Activated CD4-positive, alpha-beta memory T cell treated with anti-CD3 and anti-CD28 coated beads, Interleukin-2, amount 10 ng/mL, durations not matched to agents 7 days and 5 days (primary cell): ENCODE data around the gene TSPYL6. TPM values are rescaled to one million over a fixed set of nuclear protein-coding genes. Genes with fewer than 3 reads are reported as not detected.

Source experiments
- CTCF ChIA-PET: fragments of 350-600 bp; sonication (Branson Sonifier 250); formaldehyde crosslinking; loops from one replicate; lab custom pipeline; 2021; ENCODE audit warnings: antibody characterized with exemption, inconsistent platforms; lab: Charles Lee
- POLR2A ChIA-PET: fragments of 350-600 bp; sonication (Branson Sonifier 250); formaldehyde crosslinking; loops from one replicate; lab custom pipeline; 2021; ENCODE audit warnings: antibody characterized with exemption; lab: Charles Lee
- DNase-seq: peaks from one replicate; pipeline ENCODE4 v3.0.0-alpha.2; 2020
- H3K27ac Mint-ChIP-seq: one replicate; pipeline ENCODE4 v1.8.0; 2021; ENCODE audit warnings: mild to moderate bottlenecking, mixed read lengths
- H3K27me3 Mint-ChIP-seq: one replicate; pipeline ENCODE4 v1.8.0; 2021; ENCODE audit warnings: mixed read lengths
- H3K36me3 Mint-ChIP-seq: one replicate; pipeline ENCODE4 v1.8.0; 2021; ENCODE audit warnings: low read depth, mixed read lengths
- H3K4me1 Mint-ChIP-seq: one replicate; pipeline ENCODE4 v1.8.0; 2021; ENCODE audit warnings: mixed read lengths
- H3K4me3 Mint-ChIP-seq: one replicate; pipeline ENCODE4 v1.8.0; 2021; ENCODE audit warnings: mild to moderate bottlenecking, mixed read lengths
- H3K9me3 Mint-ChIP-seq: one replicate; pipeline ENCODE4 v1.8.0; 2021; ENCODE audit warnings: mixed read lengths
- total RNA-seq, 2 experiments: library from RNA; stranded (reverse); gene quantifications; one replicate each; pipeline ENCODE4 v1.2.3, GENCODE V29; 2021

TSPYL6 gene
- total RNA-seq, 2 experiments from 2014 or later, result not detected

DNA sequence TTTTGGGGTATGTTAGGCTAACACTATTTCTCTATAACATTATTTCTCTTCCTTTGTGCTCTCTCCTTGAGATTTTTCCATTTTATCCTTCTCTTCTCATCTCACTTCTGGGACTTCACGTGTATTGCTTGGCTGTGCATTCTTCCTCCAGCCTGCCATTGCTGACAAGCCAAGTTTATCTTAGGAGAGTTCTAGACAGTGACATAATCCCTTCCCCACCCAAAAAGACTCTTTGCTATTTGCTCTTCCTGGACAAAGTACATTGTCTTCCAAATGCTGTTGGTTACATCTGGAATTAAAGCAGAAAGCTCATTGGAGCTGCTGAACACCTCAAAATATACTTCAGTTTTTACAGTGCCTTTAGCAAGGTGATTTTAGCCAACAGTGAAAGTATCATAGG, 8.9 kb downstream of the TSPYL6 start:
- no peak overlapping the region for H3K4me3 Mint-ChIP-seq
- DNase-seq, result no peak
- no peaks in the 10 kb centered on the region for H3K9me3 Mint-ChIP-seq
- no peak overlapping the region for H3K27ac Mint-ChIP-seq
- ChIA-PET POLR2A (no interaction called here), CTCF (no interaction called here)
- H3K36me3 Mint-ChIP-seq, result no peaks in the 10 kb centered on the region
- H3K27me3 Mint-ChIP-seq, result no peaks in the 10 kb centered on the region
- H3K4me1 Mint-ChIP-seq, result no peaks in the 10 kb centered on the region

DNA sequence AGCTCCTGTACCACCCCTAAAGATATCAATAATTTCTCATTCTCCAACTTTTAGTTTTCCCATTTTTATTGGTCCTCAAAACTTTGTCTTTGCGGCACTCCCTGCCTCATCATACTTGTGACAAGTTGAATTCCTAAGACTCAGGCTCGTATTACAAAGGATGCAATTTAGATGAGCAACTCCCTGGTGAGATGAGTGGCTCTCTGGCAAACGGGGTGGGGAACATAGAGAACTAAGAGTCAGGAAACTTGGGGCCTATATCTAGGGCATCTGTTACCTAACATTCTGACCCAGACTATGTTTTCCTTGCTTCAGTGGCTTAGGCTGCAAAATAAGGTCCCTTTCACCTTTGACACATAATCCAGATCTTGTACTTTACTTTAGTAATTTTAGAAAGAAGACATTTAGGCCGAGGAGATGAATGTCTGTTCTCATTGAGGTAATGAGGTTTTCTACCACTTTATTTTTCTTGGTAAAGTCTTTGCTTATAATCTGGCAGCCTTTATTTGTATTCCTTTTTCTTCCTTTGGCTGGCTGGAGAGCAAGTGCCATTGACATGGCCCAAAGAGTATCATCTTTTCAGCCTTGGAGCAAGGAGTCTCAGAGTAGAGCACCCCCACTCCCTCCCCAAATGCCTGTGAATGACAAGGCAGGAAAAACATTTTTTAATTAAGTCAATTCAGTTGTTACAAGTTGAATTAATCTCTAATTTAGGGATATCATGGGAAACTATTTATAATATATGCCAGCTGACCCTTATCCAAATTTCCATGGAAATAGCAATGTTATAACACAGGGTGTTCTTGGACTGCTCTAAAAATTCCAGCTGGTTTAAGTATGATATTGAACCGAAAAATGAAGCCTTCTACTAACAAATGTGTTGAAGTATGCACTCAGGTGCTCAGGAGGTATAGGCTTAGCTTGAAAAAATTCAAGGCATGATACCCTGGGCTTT, 15.2 kb downstream of the TSPYL6 start:
- ChIA-PET CTCF (no interaction called here), POLR2A (no interaction called here)
- H3K9me3 Mint-ChIP-seq, result no peaks in the 10 kb centered on the region
- no peak for DNase-seq
- no peaks in the 10 kb centered on the region for H3K27me3 Mint-ChIP-seq
- H3K27ac Mint-ChIP-seq, result no peak overlapping the region
- no peak overlapping the region for H3K4me3 Mint-ChIP-seq
- H3K4me1 Mint-ChIP-seq, result no peaks in the 10 kb centered on the region
- no peaks in the 10 kb centered on the region for H3K36me3 Mint-ChIP-seq

DNA sequence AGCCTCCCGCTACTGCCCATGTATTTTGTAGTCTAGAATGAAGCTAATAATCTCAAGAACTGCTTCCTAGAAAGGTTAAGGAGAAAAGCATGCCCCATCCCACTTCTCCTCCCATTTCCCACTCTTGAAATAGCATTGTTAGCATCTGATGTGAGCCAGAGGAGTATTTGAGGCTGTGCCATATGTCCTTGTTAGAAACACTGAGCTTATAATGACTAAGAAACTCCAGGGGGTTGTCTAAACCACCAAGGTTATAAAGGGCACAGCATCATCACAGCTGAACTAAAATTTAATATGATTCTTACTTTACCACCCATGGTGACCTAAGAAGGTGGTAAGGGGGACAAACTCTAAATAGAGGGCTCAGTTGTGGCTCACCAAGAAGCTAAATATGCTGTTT, 16.6 kb downstream of the TSPYL6 start:
- Mint-ChIP-seq H3K27me3 (no peaks in the 10 kb centered on the region), H3K36me3 (no peaks in the 10 kb centered on the region), H3K4me1 (no peaks in the 10 kb centered on the region), H3K9me3 (no peaks in the 10 kb centered on the region), H3K27ac (no peak overlapping the region), H3K4me3 (no peak overlapping the region)
- ChIA-PET CTCF (no interaction called here), POLR2A (no interaction called here)
- DNase-seq, result no peak

DNA sequence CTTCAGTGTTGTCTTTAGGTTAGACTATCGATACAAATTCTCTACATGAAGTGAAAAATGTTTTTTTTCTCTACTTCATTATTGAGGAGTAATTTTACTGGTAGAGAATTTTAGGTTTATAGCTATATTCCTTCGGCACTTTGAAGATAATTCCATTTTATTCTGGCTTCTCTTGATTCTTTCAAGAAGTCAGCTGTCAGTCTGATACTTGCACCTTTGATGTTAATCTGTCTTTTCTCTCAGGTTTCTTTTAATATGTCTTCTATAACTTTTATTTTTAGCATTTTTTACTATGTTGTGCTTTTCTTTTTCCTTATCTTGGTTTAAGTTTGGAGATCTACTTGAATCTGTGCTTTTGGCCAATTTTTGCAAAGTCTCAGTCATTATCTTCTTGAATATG, 18.6 kb downstream of the TSPYL6 start:
- DNase-seq, result no peak
- ChIA-PET CTCF (no interaction called here), POLR2A (no interaction called here)
- Mint-ChIP-seq H3K4me3 (no peak overlapping the region), H3K9me3 (peaks cover 2% of the 10 kb centered on the region), H3K36me3 (no peaks in the 10 kb centered on the region), H3K27ac (no peak overlapping the region), H3K27me3 (no peaks in the 10 kb centered on the region), H3K4me1 (no peaks in the 10 kb centered on the region)

DNA sequence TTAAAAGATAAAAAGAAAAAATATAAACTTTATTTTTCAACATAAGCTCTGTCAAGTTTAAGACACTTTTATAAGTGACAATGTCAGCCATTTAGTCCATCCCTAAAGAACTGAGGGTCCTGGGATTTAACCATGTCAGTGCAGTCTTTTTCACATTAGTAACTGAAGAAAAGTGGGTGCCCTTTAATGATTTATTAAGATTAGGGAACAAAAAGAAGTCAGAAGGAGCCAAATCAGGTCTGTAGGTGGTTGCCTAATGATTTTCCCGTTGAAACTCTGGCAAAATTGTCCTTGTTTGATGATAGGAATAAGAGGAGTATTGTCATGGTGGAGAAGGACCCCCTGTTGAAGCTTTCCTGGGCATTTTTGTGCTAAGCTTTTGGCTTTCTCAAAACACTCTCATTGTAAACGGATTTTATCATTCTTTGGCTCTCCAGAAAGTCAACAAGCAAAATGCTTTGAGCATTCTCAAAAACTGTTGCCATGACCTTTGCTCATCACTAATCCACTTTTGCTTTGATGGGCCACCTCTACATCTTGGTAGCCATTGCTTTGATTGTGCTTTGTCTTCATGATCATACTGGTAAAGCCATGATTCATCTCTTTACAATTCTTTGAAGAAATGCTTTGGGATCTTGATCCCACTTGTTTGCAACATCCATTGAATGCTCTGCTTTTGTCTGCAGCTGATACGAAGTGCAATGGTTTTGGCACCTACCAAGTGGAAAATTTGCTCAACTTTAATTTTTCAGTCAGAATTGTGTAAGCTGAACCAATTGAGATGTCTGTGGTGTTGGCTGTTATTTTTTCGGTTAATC, 22.0 kb downstream of the TSPYL6 start:
- H3K27me3 Mint-ChIP-seq, result no peaks in the 10 kb centered on the region
- DNase-seq, result no peak
- H3K4me1 Mint-ChIP-seq, result peaks cover 5% of the 10 kb centered on the region
- H3K4me3 Mint-ChIP-seq, result no peak overlapping the region
- ChIA-PET CTCF (no interaction called here), POLR2A (no interaction called here)
- no peak overlapping the region for H3K27ac Mint-ChIP-seq
- H3K36me3 Mint-ChIP-seq, result no peaks in the 10 kb centered on the region
- H3K9me3 Mint-ChIP-seq, result peaks cover 6% of the 10 kb centered on the region

DNA sequence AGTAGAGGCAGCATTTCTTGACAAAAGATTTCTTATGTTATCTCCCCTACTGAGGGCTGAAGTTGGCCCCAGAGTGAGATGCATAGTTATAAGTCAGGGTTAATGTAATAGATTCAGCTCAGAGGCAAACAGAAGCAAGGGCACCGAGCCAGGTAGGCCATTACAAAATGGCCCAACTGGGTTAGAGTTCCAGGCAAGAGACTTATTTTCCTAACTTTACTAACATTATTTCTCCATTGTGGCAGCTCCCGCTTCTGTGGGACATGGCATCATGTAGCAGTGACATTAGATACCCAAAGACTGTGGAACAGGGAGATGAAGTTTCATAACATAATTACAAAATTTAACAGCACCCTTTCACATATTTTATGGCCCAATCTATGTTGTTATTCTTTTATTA, 27.1 kb downstream of the TSPYL6 start:
- H3K4me1 Mint-ChIP-seq, result peaks cover 17% of the 10 kb centered on the region
- H3K36me3 Mint-ChIP-seq, result no peaks in the 10 kb centered on the region
- ChIA-PET POLR2A (no interaction called here), CTCF (no interaction called here)
- H3K4me3 Mint-ChIP-seq, result no peak overlapping the region
- H3K27me3 Mint-ChIP-seq, result no peaks in the 10 kb centered on the region
- no peak for DNase-seq
- H3K9me3 Mint-ChIP-seq, result peaks cover 6% of the 10 kb centered on the region
- H3K27ac Mint-ChIP-seq, result no peak overlapping the region

DNA sequence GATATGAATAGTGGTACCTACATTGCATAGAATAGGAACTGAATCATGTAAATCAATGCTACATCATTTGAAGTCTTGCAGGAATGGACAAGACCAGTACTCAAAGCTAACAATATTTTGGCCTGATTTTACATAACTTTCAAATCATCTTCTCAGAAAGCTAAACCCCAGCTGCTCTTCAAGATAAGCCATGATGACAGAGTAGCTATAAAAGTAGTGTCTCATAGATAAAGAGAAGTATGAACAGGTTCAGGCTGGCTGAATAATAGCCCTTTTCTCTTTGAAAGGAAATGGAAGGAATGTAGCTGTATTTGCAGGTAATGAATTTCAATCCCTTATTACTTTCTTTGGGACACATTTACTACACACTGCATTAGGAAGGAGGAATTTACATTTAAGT, 28.2 kb downstream of the TSPYL6 start:
- Mint-ChIP-seq H3K4me1 (peaks cover 17% of the 10 kb centered on the region), H3K27ac (no peak overlapping the region), H3K36me3 (no peaks in the 10 kb centered on the region), H3K9me3 (peaks cover 6% of the 10 kb centered on the region), H3K4me3 (no peak overlapping the region), H3K27me3 (no peaks in the 10 kb centered on the region)
- ChIA-PET POLR2A (no interaction called here), CTCF (interaction anchor here (0.7 kb wide), 1 partner anchor 26 kb away, joined by 3 read pairs; no protein-coding TSS in a partner anchor)
- no peak for DNase-seq

DNA sequence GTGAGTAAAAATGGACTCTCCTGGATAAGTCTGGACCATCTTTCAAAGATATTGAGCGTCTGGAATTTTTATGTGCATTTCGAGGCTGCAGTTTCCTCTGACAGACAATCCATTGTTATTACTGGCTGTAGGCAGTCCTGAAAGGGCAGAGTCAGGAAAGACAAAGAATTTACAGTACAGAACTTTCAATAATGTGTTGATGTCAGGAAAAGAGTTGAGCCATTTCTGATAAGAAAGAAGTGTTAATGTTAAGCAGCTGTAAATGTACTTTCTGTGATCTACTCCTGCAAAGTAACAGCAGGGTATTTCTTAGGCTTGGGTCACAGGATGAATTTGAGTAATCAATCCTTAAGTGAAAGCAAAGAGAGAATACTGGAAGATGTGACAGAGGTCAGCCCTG, 29.8 kb downstream of the TSPYL6 start:
- Mint-ChIP-seq H3K27me3 (no peaks in the 10 kb centered on the region), H3K4me1 (peaks cover 17% of the 10 kb centered on the region), H3K4me3 (no peak overlapping the region), H3K36me3 (no peaks in the 10 kb centered on the region), H3K27ac (no peak overlapping the region), H3K9me3 (no peaks in the 10 kb centered on the region)
- POLR2A ChIA-PET, result no interaction called here
- no peak for DNase-seq
- CTCF ChIA-PET, result no interaction called here

DNA sequence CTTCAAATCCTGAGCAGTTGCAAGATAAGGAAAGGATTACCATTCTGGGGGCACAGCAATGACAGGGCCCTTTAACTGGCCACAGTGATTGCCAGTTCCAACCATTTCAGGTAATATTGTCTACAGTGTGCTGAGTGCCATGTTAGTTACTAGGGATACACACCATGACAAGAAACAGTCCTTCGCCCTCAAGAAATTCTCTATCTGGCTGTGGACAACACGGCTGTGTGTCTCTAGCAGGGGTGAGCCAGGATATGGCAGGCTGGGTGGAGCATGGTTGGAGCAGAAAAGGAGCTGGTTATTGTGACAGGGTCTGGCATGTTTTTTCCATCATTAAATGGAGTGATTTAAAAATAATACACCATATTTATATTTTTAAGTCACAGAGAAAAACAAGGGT, 31.0 kb downstream of the TSPYL6 start:
- H3K27ac Mint-ChIP-seq, result no peak overlapping the region
- ChIA-PET POLR2A (no interaction called here), CTCF (no interaction called here)
- H3K36me3 Mint-ChIP-seq, result no peaks in the 10 kb centered on the region
- peaks cover 17% of the 10 kb centered on the region for H3K4me1 Mint-ChIP-seq
- H3K27me3 Mint-ChIP-seq, result no peaks in the 10 kb centered on the region
- no peak overlapping the region for H3K4me3 Mint-ChIP-seq
- H3K9me3 Mint-ChIP-seq, result no peaks in the 10 kb centered on the region
- DNase-seq, result no peak

DNA sequence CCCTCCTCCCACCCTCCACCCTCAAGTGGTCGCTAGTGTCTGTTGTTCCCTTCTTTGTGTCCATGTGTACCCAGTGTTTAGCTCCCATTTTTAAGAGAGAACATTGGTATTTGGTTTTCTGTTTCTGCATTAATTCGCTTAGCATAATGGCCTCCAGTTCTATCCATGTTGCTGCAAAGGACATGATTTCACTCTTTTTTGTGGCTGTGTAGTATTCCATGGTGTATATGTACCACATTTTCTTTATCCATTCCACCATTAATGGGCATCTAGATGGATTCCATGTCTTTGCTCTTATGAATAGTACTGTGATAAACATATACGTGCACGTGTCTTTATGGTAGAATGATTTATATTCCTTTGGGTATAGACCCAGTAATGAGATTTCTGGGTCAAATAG, 42.9 kb downstream of the TSPYL6 start:
- H3K9me3 Mint-ChIP-seq, result peaks cover 9% of the 10 kb centered on the region
- CTCF ChIA-PET, result no interaction called here

DNA sequence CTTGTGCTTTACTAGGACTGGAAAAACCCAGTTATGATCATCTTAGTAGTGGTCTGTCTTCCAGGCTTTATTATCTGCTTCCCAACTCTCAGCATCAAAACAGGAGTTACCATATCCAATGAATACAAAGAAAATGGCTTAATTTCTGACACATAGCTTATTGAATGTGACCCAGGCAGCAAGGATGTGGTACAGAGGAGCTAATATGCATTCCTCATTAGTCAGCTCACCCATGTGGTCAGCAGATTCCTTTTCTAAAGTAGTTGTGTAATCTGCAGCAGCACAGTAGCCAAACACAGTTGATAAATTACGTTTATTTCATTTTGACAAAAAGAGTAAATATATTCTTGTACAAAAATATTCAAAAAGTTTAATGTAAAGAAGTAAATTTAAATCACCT, 43.6 kb downstream of the TSPYL6 start:
- no peak overlapping the region for H3K27ac Mint-ChIP-seq
- no peak for DNase-seq
- ChIA-PET POLR2A (no interaction called here), CTCF (no interaction called here)
- no peaks in the 10 kb centered on the region for H3K27me3 Mint-ChIP-seq
- H3K36me3 Mint-ChIP-seq, result peaks cover 4% of the 10 kb centered on the region
- H3K4me1 Mint-ChIP-seq, result no peaks in the 10 kb centered on the region
- H3K4me3 Mint-ChIP-seq, result no peak overlapping the region
- peaks cover 9% of the 10 kb centered on the region for H3K9me3 Mint-ChIP-seq

More for the DNA sequence above, 42.9 kb downstream of the TSPYL6 start:
- Mint-ChIP-seq H3K4me1 (no peaks in the 10 kb centered on the region), H3K36me3 (peaks cover 4% of the 10 kb centered on the region), H3K4me3 (no peak overlapping the region), H3K27ac (no peak overlapping the region), H3K27me3 (no peaks in the 10 kb centered on the region)
- POLR2A ChIA-PET, result no interaction called here
- DNase-seq, result no peak

DNA sequence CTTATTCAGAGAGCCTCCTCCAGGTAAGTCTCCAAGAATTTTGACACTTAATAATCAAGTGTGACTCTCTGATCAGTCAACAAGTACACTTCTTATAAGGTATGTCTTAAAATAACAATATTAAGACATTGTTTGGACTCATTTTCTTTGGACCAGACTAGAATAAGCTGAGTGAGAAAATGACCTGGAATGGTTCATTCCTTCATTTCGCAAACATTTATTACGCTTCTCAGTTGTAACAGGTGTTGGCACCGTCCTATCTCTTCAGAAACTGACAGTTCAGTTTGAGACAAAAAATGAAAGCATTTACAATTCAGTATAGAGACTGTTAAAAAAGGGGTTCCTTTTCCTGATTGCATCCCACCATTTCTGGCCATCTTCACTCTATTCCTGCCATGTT, 46.6 kb downstream of the TSPYL6 start:
- no peak for DNase-seq
- H3K4me1 Mint-ChIP-seq, result no peaks in the 10 kb centered on the region
- ChIA-PET CTCF (interaction anchor here (0.7 kb wide), 1 partner anchor 224 kb away, joined by 3 read pairs; no protein-coding TSS in a partner anchor), POLR2A (no interaction called here)
- H3K4me3 Mint-ChIP-seq, result no peak overlapping the region
- peaks cover 4% of the 10 kb centered on the region for H3K9me3 Mint-ChIP-seq
- H3K27ac Mint-ChIP-seq, result no peak overlapping the region
- H3K36me3 Mint-ChIP-seq, result peaks cover 4% of the 10 kb centered on the region
- H3K27me3 Mint-ChIP-seq, result no peaks in the 10 kb centered on the region
